Activated naive CD8-positive, alpha-beta T cell (primary cell): ENCODE results near the gene MICAL1.

Source experiments
- H3K27ac Mint-ChIP-seq: one replicate; pipeline ENCODE4 v1.8.0; 2021; ENCODE audit warnings: mixed read lengths
- H3K27me3 Mint-ChIP-seq: one replicate; pipeline ENCODE4 v1.8.0; 2021; ENCODE audit warnings: mixed read lengths
- H3K36me3 Mint-ChIP-seq: one replicate; pipeline ENCODE4 v1.8.0; 2021; ENCODE audit warnings: mixed read lengths
- H3K4me1 Mint-ChIP-seq: one replicate; pipeline ENCODE4 v1.8.0; 2021; ENCODE audit warnings: low read depth, mixed read lengths
- H3K4me3 Mint-ChIP-seq: one replicate; pipeline ENCODE4 v1.8.0; 2021; ENCODE audit warnings: mild to moderate bottlenecking, mixed read lengths
- H3K9me3 Mint-ChIP-seq: one replicate; pipeline ENCODE4 v1.8.0; 2021; ENCODE audit warnings: low read depth, mixed read lengths

MICAL1 gene

DNA sequence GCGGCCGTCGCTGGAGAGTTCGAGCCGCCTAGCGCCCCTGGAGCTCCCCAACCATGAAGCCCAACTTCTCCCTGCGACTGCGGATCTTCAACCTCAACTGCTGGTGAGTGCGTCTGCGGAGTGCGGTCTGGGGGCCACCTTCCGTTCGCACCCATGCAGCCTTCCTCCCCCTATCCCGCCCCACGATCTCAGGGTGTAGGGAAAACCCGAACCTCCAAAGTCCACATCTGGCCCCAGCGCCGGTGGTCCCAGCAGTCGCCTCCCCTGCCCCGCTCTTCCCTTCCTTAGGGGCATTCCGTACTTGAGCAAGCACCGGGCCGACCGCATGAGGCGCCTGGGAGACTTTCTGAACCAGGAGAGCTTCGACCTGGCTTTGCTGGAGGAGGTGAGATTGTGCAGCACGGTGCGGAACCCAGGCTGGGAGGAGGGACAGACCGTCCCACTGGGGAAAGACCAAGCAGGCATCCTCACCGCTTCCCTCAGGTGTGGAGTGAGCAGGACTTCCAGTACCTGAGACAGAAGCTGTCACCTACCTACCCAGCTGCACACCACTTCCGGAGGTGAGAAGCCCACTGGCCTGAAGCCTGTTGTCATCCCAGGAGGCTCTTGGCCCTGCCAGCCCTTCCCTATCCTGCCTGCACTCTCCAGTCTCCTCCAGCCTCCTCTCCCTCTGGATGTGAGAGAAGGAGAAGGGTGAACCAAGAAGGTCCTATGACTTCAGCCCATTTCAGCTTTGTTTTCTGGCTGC, 14.3 kb downstream of the MICAL1 start:
- peak overlapping the region; percentile 92 for H3K4me3 Mint-ChIP-seq
- H3K9me3 Mint-ChIP-seq = no peaks in the 10 kb centered on the region
- no peaks in the 10 kb centered on the region for H3K27me3 Mint-ChIP-seq
- peaks cover 26% of the 10 kb centered on the region for H3K4me1 Mint-ChIP-seq
- peaks cover 2% of the 10 kb centered on the region for H3K36me3 Mint-ChIP-seq
- H3K27ac Mint-ChIP-seq = peak overlapping the region; percentile 88

DNA sequence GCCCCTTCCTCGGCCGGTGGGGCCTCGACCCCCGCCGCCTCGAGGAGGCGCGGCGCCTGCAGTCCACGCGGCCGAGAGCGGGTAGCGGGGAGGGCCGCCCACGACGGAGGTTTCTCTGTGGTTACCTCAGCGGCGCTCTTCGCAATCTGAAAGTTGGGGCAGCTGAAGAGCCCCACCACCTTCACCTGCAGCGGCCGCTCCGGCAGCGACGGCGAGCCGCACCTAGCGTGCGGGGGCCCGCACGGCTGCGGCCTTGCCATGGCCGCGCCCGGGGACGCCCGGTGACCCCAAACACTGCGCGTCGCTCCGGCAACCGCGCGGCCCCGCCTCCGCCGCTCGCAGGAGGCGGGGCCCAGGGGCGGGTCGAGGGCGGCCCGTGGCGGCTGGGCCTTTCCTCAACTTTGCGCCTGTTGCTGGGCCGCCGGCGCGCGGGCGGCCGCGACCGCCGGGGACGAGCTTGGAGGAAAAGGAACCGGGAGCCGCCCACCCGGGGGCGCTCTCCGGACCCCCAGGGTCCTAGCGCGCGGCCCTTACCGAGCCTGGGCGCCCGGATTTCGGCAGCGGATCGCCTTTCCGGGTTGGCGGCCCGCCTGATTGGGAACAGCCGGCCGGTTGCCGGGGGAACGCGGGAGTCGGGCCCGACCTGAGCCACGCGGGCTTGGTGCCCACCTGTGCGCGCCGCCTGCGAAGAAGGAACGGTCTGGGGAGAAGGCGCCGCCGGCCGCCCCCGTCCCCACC, 15.1 kb downstream of the MICAL1 start, which contains the start of the genes PPIL6 and SMPD2:
PPIL6 (minus strand) TSS at position 298 of the 738 bp plus-strand sequence; CDS start at position 260, 38 bp downstream.
SMPD2 (plus strand) TSS at position 394 of the 738 bp plus-strand sequence. CDS start 398 bp downstream, outside the sequence.
- Mint-ChIP-seq H3K36me3 (peaks cover 2% of the 10 kb centered on the region), H3K9me3 (no peaks in the 10 kb centered on the region)

DNA sequence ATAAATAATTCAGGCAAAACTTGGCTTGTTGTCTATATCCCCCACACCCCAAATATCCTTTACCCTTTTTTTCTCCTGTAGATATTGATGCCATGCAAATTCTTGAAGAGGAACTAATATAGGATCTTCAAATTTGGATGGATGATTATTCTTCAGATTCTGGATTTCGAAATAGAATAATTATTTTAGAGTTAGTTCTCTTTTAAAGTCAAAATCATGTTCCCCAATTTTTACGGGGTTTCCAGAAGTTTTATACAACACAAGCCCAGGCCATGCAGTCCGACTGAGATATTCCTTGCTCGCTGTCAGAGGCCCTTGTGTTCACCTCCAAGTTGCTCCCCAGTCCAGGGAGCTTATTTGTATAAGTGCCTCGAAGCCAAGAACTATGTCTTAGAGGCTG, 19.5 kb downstream of the MICAL1 start:
- H3K27ac Mint-ChIP-seq = no peak overlapping the region
- H3K4me1 Mint-ChIP-seq = peaks cover 6% of the 10 kb centered on the region
- no peak overlapping the region for H3K4me3 Mint-ChIP-seq
- H3K27me3 Mint-ChIP-seq = no peaks in the 10 kb centered on the region
- H3K36me3 Mint-ChIP-seq = no peaks in the 10 kb centered on the region
- H3K9me3 Mint-ChIP-seq = no peaks in the 10 kb centered on the region

More for the DNA sequence above, 15.1 kb downstream of the MICAL1 start, which contains the start of the genes PPIL6 and SMPD2:
- Mint-ChIP-seq H3K27me3 (no peaks in the 10 kb centered on the region), H3K27ac (peak within 1 kb of the TSS; percentile 88), H3K4me3 (peak within 1 kb of the TSS; percentile 92), H3K4me1 (peaks cover 26% of the 10 kb centered on the region)

- Mint-ChIP-seq H3K4me3 (no peak overlapping the region), H3K27me3 (no peaks in the 10 kb centered on the region), H3K27ac (no peak overlapping the region), H3K4me1 (peaks cover 2% of the 10 kb centered on the region), H3K9me3 (no peaks in the 10 kb centered on the region), H3K36me3 (no peaks in the 10 kb centered on the region)
Measured at GRCh38 chr6:109434456-109434855, 21.1 kb downstream of the MICAL1 start.

GRCh38 chr6:109429496-109429895, 26.1 kb downstream of the MICAL1 start:
- Mint-ChIP-seq H3K27ac (no peak overlapping the region), H3K36me3 (peaks cover 4% of the 10 kb centered on the region), H3K27me3 (peaks cover 1% of the 10 kb centered on the region), H3K4me3 (no peak overlapping the region), H3K9me3 (no peaks in the 10 kb centered on the region), H3K4me1 (no peaks in the 10 kb centered on the region)

GRCh38 chr6:109428889-109429477, 26.6 kb downstream of the MICAL1 start:
- H3K4me1 Mint-ChIP-seq = no peaks in the 10 kb centered on the region
- H3K27ac Mint-ChIP-seq = no peak overlapping the region
- peaks cover 4% of the 10 kb centered on the region for H3K36me3 Mint-ChIP-seq
- H3K4me3 Mint-ChIP-seq = no peak overlapping the region
- peaks cover 1% of the 10 kb centered on the region for H3K27me3 Mint-ChIP-seq
- no peaks in the 10 kb centered on the region for H3K9me3 Mint-ChIP-seq

- no peak overlapping the region for H3K27ac Mint-ChIP-seq
- H3K4me1 Mint-ChIP-seq = no peaks in the 10 kb centered on the region
- H3K36me3 Mint-ChIP-seq = peaks cover 4% of the 10 kb centered on the region
- H3K27me3 Mint-ChIP-seq = peaks cover 1% of the 10 kb centered on the region
- no peak overlapping the region for H3K4me3 Mint-ChIP-seq
- H3K9me3 Mint-ChIP-seq = no peaks in the 10 kb centered on the region
Measured at GRCh38 chr6:109424946-109425345, 30.6 kb downstream of the MICAL1 start.

GRCh38 chr6:109421184-109421583, 34.4 kb downstream of the MICAL1 start:
- Mint-ChIP-seq H3K9me3 (no peaks in the 10 kb centered on the region), H3K27ac (no peak overlapping the region), H3K36me3 (no peaks in the 10 kb centered on the region), H3K27me3 (no peaks in the 10 kb centered on the region), H3K4me3 (no peak overlapping the region), H3K4me1 (no peaks in the 10 kb centered on the region)

DNA sequence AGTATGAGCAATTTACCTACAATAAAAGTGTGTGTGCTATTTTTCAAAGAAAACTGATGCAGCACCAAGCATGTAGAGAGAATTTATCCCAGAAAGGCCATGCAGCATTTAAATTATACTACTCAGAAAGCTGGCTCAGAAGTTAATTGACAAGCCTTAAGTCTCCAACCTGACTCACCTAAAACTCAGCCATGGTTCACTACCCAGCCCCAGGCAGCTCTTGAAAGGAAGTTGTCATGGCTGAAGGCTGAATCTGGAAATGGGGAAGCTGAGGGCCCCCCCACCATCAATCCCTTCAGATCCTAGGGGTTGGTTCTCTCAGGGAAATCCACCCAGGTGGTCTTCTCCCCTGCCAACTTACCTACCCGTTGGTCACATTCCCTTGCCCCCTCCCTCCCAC, 34.8 kb downstream of the MICAL1 start:
- H3K9me3 Mint-ChIP-seq = no peaks in the 10 kb centered on the region
- no peaks in the 10 kb centered on the region for H3K4me1 Mint-ChIP-seq
- H3K4me3 Mint-ChIP-seq = no peak overlapping the region
- no peak overlapping the region for H3K27ac Mint-ChIP-seq
- no peaks in the 10 kb centered on the region for H3K27me3 Mint-ChIP-seq
- H3K36me3 Mint-ChIP-seq = no peaks in the 10 kb centered on the region

DNA sequence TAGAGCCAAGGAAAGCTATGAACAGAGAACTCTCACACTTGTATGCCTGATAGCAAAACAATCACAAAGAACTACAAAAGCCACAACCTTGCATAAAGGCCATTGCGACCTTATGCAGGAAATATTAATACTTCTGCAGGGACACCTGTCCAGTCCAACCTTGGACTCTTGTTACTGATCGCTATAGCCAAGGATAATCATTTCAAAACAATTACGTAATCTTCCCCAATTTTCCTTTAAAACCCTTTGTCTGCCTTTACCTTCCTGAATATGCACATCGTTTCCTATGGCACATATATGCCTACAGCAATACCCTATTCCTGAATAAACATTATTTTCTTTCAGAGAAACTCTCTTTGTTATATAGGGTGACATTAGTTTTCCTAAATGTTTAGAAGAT, 37.9 kb downstream of the MICAL1 start:
- Mint-ChIP-seq H3K36me3 (no peaks in the 10 kb centered on the region), H3K4me1 (no peaks in the 10 kb centered on the region), H3K9me3 (no peaks in the 10 kb centered on the region), H3K27ac (no peak overlapping the region), H3K4me3 (no peak overlapping the region), H3K27me3 (no peaks in the 10 kb centered on the region)

GRCh38 chr6:109411034-109411433, 44.5 kb downstream of the MICAL1 start:
- Mint-ChIP-seq H3K4me1 (no peaks in the 10 kb centered on the region), H3K27ac (no peak overlapping the region), H3K4me3 (no peak overlapping the region), H3K36me3 (no peaks in the 10 kb centered on the region), H3K9me3 (no peaks in the 10 kb centered on the region), H3K27me3 (no peaks in the 10 kb centered on the region)

DNA sequence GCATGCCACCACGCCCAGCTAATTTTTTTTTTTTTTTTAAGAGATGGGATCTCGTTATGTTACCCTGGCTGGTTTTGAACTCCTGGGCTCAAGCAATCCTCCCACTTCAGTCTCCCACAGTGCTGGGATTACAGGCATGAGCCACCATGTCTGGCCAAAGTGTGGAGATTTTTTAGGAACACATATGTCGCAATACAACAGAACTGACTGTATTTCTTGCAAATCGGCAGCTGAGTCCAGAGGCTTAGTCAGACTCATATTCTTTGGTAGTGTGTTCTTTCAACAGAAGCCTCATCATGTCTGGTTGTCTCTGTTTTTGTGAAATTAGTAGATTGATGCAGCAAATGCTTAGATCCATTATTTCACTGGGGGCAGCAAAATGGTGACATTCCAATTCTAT, 49.4 kb downstream of the MICAL1 start:
- Mint-ChIP-seq H3K4me3 (no peak overlapping the region), H3K36me3 (no peaks in the 10 kb centered on the region), H3K9me3 (no peaks in the 10 kb centered on the region), H3K4me1 (no peaks in the 10 kb centered on the region), H3K27me3 (no peaks in the 10 kb centered on the region), H3K27ac (no peak overlapping the region)

GRCh38 chr6:109397020-109397419, 58.6 kb downstream of the MICAL1 start:
- no peaks in the 10 kb centered on the region for H3K9me3 Mint-ChIP-seq
- no peaks in the 10 kb centered on the region for H3K4me1 Mint-ChIP-seq
- H3K27ac Mint-ChIP-seq = no peak overlapping the region
- H3K36me3 Mint-ChIP-seq = peaks cover 5% of the 10 kb centered on the region
- H3K4me3 Mint-ChIP-seq = no peak overlapping the region
- H3K27me3 Mint-ChIP-seq = peaks cover 4% of the 10 kb centered on the region

GRCh38 chr6:109396046-109396718, 59.4 kb downstream of the MICAL1 start:
- Mint-ChIP-seq H3K36me3 (peaks cover 5% of the 10 kb centered on the region), H3K9me3 (no peaks in the 10 kb centered on the region), H3K27ac (no peak overlapping the region), H3K27me3 (peaks cover 4% of the 10 kb centered on the region), H3K4me3 (no peak overlapping the region), H3K4me1 (no peaks in the 10 kb centered on the region)
